Measurements from ENCODE around the gene EYA2. TPM values are rescaled to one million over a fixed set of nuclear protein-coding genes. Genes with fewer than 3 reads are reported as not detected.

EYA2 gene
- total RNA-seq, 1 donor from 2014 or later = 8.1 TPM

DNA sequence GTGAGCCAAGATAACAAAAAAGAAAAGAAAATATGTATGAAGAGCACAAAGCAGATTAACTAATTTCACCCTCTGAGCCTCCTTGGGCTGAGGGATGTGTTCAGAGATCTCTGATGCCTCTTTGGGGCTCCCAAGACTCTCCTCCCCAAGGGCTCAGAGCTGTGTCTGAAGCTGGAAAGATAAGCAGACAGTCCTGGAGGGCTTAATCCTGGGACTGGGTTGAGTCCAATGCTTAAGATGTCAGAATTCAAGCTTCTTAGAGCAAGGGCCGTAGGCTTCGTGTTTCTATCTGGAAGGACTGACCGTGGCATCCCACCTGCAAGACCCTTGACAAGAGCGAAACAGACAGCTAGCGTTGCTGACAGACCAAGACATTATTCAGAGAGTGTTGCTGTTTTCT, 232.9 kb downstream of the EYA2 start:
- Mint-ChIP-seq H3K36me3 (no peaks in the 10 kb centered on the region), H3K4me3 (no peak overlapping the region), H3K9me3 (no peaks in the 10 kb centered on the region), H3K27ac (no peak overlapping the region), H3K4me1 (ENCODE audit: unreplicated experiment) (peaks cover 23% of the 10 kb centered on the region), H3K27me3 (no peaks in the 10 kb centered on the region)
- DNase-seq (ENCODE audit: extremely low spot score, unreplicated experiment) = no peak
- TF ChIP-seq, protein P1, sequence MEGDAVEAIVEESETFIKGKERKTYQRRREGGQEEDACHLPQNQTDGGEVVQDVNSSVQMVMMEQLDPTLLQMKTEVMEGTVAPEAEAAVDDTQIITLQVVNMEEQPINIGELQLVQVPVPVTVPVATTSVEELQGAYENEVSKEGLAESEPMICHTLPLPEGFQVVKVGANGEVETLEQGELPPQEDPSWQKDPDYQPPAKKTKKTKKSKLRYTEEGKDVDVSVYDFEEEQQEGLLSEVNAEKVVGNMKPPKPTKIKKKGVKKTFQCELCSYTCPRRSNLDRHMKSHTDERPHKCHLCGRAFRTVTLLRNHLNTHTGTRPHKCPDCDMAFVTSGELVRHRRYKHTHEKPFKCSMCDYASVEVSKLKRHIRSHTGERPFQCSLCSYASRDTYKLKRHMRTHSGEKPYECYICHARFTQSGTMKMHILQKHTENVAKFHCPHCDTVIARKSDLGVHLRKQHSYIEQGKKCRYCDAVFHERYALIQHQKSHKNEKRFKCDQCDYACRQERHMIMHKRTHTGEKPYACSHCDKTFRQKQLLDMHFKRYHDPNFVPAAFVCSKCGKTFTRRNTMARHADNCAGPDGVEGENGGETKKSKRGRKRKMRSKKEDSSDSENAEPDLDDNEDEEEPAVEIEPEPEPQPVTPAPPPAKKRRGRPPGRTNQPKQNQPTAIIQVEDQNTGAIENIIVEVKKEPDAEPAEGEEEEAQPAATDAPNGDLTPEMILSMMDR (conservative IDR thresholded peaks at IDR 0.05) = no peak

- Mint-ChIP-seq H3K27ac (no peak overlapping the region), H3K4me1 (ENCODE audit: unreplicated experiment) (peaks cover 23% of the 10 kb centered on the region), H3K36me3 (no peaks in the 10 kb centered on the region), H3K9me3 (no peaks in the 10 kb centered on the region), H3K4me3 (no peak overlapping the region), H3K27me3 (no peaks in the 10 kb centered on the region)
- TF ChIP-seq, protein P1 (conservative IDR thresholded peaks at IDR 0.05) = no peak
- no peak for DNase-seq (ENCODE audit: extremely low spot score, unreplicated experiment)
Measured at GRCh38 chr20:47127999-47128398, 233.4 kb downstream of the EYA2 start.

- no peaks in the 10 kb centered on the region for H3K9me3 Mint-ChIP-seq
- TF ChIP-seq, protein P1 (conservative IDR thresholded peaks at IDR 0.05) = no peak
- H3K4me1 Mint-ChIP-seq (ENCODE audit: unreplicated experiment) = peaks cover 27% of the 10 kb centered on the region
- no peak overlapping the region for H3K27ac Mint-ChIP-seq
- no peak for DNase-seq (ENCODE audit: extremely low spot score, unreplicated experiment)
- no peaks in the 10 kb centered on the region for H3K36me3 Mint-ChIP-seq
- no peak overlapping the region for H3K4me3 Mint-ChIP-seq
- no peaks in the 10 kb centered on the region for H3K27me3 Mint-ChIP-seq
Measured at GRCh38 chr20:47129306-47129705, 234.7 kb downstream of the EYA2 start.

GRCh38 chr20:47133809-47134456, 239.3 kb downstream of the EYA2 start:
- Mint-ChIP-seq H3K4me1 (ENCODE audit: unreplicated experiment) (peaks cover 5% of the 10 kb centered on the region), H3K4me3 (no peak overlapping the region), H3K27ac (no peak overlapping the region), H3K27me3 (no peaks in the 10 kb centered on the region), H3K9me3 (no peaks in the 10 kb centered on the region), H3K36me3 (no peaks in the 10 kb centered on the region)
- DNase-seq (ENCODE audit: extremely low spot score, unreplicated experiment) = no peak
- TF ChIP-seq, protein P1 (conservative IDR thresholded peaks at IDR 0.05) = no peak

DNA sequence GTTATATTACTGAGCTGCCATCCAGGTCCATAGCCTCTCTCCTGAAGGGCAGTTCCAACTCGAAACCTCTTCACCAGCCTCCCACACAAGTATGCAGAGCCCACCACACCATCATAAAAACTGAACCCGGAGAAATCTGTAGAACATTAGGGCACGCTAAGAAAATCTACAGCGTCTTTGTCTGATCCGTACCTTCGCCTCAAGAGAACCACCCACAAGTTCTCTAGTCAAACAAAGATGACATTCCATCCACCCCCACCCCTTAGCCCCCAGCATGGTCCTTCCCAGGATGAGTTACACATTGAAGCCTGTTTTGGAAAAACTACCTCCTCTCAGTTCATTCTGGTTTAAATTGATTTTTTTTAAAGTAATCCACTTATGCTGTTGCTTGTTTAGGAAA, 242.1 kb downstream of the EYA2 start:
- Mint-ChIP-seq H3K4me1 (ENCODE audit: unreplicated experiment) (peaks cover 12% of the 10 kb centered on the region), H3K27me3 (no peaks in the 10 kb centered on the region), H3K27ac (no peak overlapping the region), H3K4me3 (no peak overlapping the region), H3K36me3 (no peaks in the 10 kb centered on the region), H3K9me3 (peaks cover 7% of the 10 kb centered on the region)
- no peak for DNase-seq (ENCODE audit: extremely low spot score, unreplicated experiment)
- TF ChIP-seq, protein P1 (conservative IDR thresholded peaks at IDR 0.05) = no peak

All from type B pancreatic cell (in vitro differentiated cells).